Lung (tissue), 12 donors: Measurements from ENCODE around the gene MEG3. TPM values are rescaled to one million over a fixed set of nuclear protein-coding genes. Genes with fewer than 3 reads are reported as not detected.

Experiments used
- ATAC-seq: fragments of 200-7000 bp; cut with Tn5 transposase; one replicate; pipeline ENCODE4 v1.9.1; 2020; ENCODE audit warnings: moderate number of reproducible peaks; ENCODE audit not compliant: insufficient read depth, low FRiP score
- DNase-seq, 3 donors: peaks; one replicate each; pipeline ENCODE4 v3.0.0-alpha.2; 2013 to 2017
- H3K27ac ChIP-seq, 2 donors: one replicate each; pipeline ENCODE4 v1.5.1; 2013; ENCODE audit warnings: mild to moderate bottlenecking in 2 of 2, moderate library complexity in 2 of 2, control low read depth in 1 of 2, inconsistent platforms in 1 of 2, low read depth in 1 of 2, low read length in 1 of 2
- H3K27me3 ChIP-seq, 3 donors: one replicate each; pipeline ENCODE4 v1.5.1; 2013; ENCODE audit warnings: low read length in 2 of 3; ENCODE audit not compliant: control insufficient read depth in 3 of 3, insufficient read depth in 3 of 3
- H3K36me3 ChIP-seq, 4 donors: one replicate each; pipeline ENCODE4 v1.5.1; 2013; ENCODE audit warnings: low read length in 4 of 4, mild to moderate bottlenecking in 1 of 4, moderate library complexity in 1 of 4; ENCODE audit not compliant: control insufficient read depth in 4 of 4, insufficient read depth in 4 of 4
- H3K4me1 ChIP-seq, 5 donors: one replicate each; pipeline ENCODE4 v1.5.1; 2013; ENCODE audit warnings: low read length in 5 of 5, mild to moderate bottlenecking in 2 of 5, moderate library complexity in 1 of 5; ENCODE audit not compliant: control insufficient read depth in 5 of 5, insufficient read depth in 5 of 5
- H3K4me3 ChIP-seq: one replicate; pipeline ENCODE4 v1.5.1; 2013; ENCODE audit warnings: mild to moderate bottlenecking, control low read depth, moderate library complexity
- H3K9ac ChIP-seq, 2 donors: one replicate each; pipeline ENCODE4 v1.5.1; 2013; ENCODE audit warnings: low read length in 2 of 2, control low read depth in 1 of 2; ENCODE audit not compliant: insufficient read depth in 1 of 2
- H3K9me3 ChIP-seq, 4 donors: one replicate each; pipeline ENCODE4 v1.5.1; 2013; ENCODE audit warnings: low read length in 3 of 4, mild to moderate bottlenecking in 1 of 4, moderate library complexity in 1 of 4; ENCODE audit not compliant: control insufficient read depth in 4 of 4, insufficient read depth in 3 of 4
- CTCF ChIP-seq: IDR thresholded peaks from 2 replicates; pipeline ENCODE4 v1.5.1; 2012; ENCODE audit warnings: mild to moderate bottlenecking; ENCODE audit errors: control extremely low read depth, extremely low read depth
- WGBS, 2 donors: extraction: QIAGEN DNeasy Blood & Tissue Kit; methylation state at CpG; one replicate each; pipeline ENCODE4 v1.1.7; 2013; 5-methylcytosine and 5-hydroxymethylcytosine counted together
- polyA plus RNA-seq, 2 donors: library from polyadenylated mRNA; stranded (reverse); fragments of 200-250 nt; gene quantifications; one replicate each; pipeline ENCODE4 v1.2.1, GENCODE V29; 2013
- total RNA-seq, 2 donors: library from RNA; depleted of rRNA in 1 of 2; stranded (reverse); fragments of >200 nt in 1 of 2; gene quantifications; one replicate each; pipeline ENCODE4 v1.2.1, GENCODE V29; 2014 to 2021
- donor health status: control.
- donor health status: control.
- donor health status: Bipolar disorder and iron deficiency.
- donor health status: healthy.
- donor health status: DM: yes; HTN: yes; CAD: no.

The MEG3 gene
- total and polyA plus RNA-seq, 4 donors: 5.9 to 267 (median 14.8) TPM

- Histone ChIP-seq H3K36me3 (no peaks in the 10 kb centered on the region), H3K9ac (no peak overlapping the region), H3K27ac (no peak overlapping the region), H3K27me3 (no peaks in the 10 kb centered on the region), H3K9me3 (no peaks in the 10 kb centered on the region), H3K4me3 (no peak overlapping the region), H3K4me1 (peaks cover 0 to 29% (median 4%) of the 10 kb centered on the region in 5 donors)
- DNase-seq (peak in 2 of 3 donors; percentile 7 to 15), ATAC-seq (no peak)
- TF ChIP-seq CTCF: no peak
- 53 to 80% methylated on average over 11 of the region's 11 CpGs for WGBS, 2 donors
Observed at GRCh38 chr14:100786131-100786530, 39.8 kb upstream of the MEG3 start.

GRCh38 chr14:100786576-100787219 is 39.2 kb upstream of the MEG3 start:
- H3K4me1 ChIP-seq: peaks cover 0 to 30% (median 4%) of the 10 kb centered on the region in 5 donors
- no peak overlapping the region for H3K4me3 ChIP-seq
- DNase-seq (peak in 2 of 3 donors; percentile 14 to 26), ATAC-seq (no peak)
- no peaks in the 10 kb centered on the region for H3K27me3 ChIP-seq
- H3K27ac ChIP-seq: no peak overlapping the region
- H3K9me3 ChIP-seq: no peaks in the 10 kb centered on the region
- no peaks in the 10 kb centered on the region for H3K36me3 ChIP-seq
- TF ChIP-seq CTCF: no peak
- no peak overlapping the region for H3K9ac ChIP-seq
- WGBS, 2 donors: 78 to 84% methylated on average over 11 of the region's 11 CpGs

- 94 to 97% methylated on average over 14 of the region's 14 CpGs for WGBS, 2 donors
- TF ChIP-seq CTCF: no peak
- no peak for ATAC-seq
Observed at GRCh38 chr14:100787659-100788058, 38.3 kb upstream of the MEG3 start.

GRCh38 chr14:100788517-100788916 is 37.4 kb upstream of the MEG3 start:
- Histone ChIP-seq H3K4me3 (no peak overlapping the region), H3K9ac (no peak overlapping the region), H3K36me3 (no peaks in the 10 kb centered on the region), H3K27me3 (no peaks in the 10 kb centered on the region), H3K4me1 (peaks cover 0 to 30% (median 4%) of the 10 kb centered on the region in 5 donors), H3K27ac (no peak overlapping the region), H3K9me3 (no peaks in the 10 kb centered on the region)
- ATAC-seq: no peak
- no peak for DNase-seq
- WGBS, 2 donors: 54 to 64% methylated on average over 5 to 7 of the region's 7 CpGs
- no peak for TF ChIP-seq CTCF

More at GRCh38 chr14:100787659-100788058, 38.3 kb upstream of the MEG3 start:
- Histone ChIP-seq H3K9me3 (no peaks in the 10 kb centered on the region), H3K27me3 (no peaks in the 10 kb centered on the region), H3K36me3 (no peaks in the 10 kb centered on the region), H3K27ac (no peak overlapping the region), H3K4me1 (peaks cover 0 to 30% (median 4%) of the 10 kb centered on the region in 5 donors), H3K4me3 (no peak overlapping the region), H3K9ac (no peak overlapping the region)
- DNase-seq: no peak
